ENCODE results near the gene AMBRA1. TPM values are rescaled to one million over a fixed set of nuclear protein-coding genes. Genes with fewer than 3 reads are reported as not detected.

Gene AMBRA1
- total RNA-seq, 4 donors from 2014 or later: 20.0 to 28.9 (median 26.0) TPM

GRCh38 chr11:46461461-46461927 is 132.3 kb downstream of the AMBRA1 start:
- Histone ChIP-seq H3K9me3 (no peaks in the 10 kb centered on the region), H3K4me1 (peaks cover 13 to 16% (median 15%) of the 10 kb centered on the region in 4 donors), H3K27me3 (no peaks in the 10 kb centered on the region), H3K36me3 (no peaks in the 10 kb centered on the region), H3K4me3 (no peak overlapping the region), H3K27ac (replicated peaks in 1 of 4) (no peak overlapping the region)
- 79% methylated on average over 1 of the region's 1 CpG for WGBS
- intact Hi-C loops (cut with DNase I): no loop called here
- TF ChIP-seq POLR2A (IDR thresholded peaks at IDR 0.05; ENCODE audit: low read depth): no peak
- TF ChIP-seq POLR2AphosphoS5 (IDR thresholded peaks at IDR 0.05): no peak
- TF ChIP-seq EP300 (IDR thresholded peaks at IDR 0.05): no peak
- TF ChIP-seq CTCF (IDR thresholded peaks at IDR 0.05): no peak
- no peak for DNase-seq (ENCODE audit: extremely low spot score)

- no peak for TF ChIP-seq EP300 (IDR thresholded peaks at IDR 0.05)
- TF ChIP-seq CTCF (IDR thresholded peaks at IDR 0.05): no peak
- no peak for TF ChIP-seq POLR2AphosphoS5 (IDR thresholded peaks at IDR 0.05)
- TF ChIP-seq POLR2A (IDR thresholded peaks at IDR 0.05; ENCODE audit: low read depth): no peak
- 95% methylated on average over 2 of the region's 2 CpGs for WGBS
Measured at GRCh38 chr11:46458491-46458890, 135.3 kb downstream of the AMBRA1 start.

GRCh38 chr11:46457659-46458424 is 136.0 kb downstream of the AMBRA1 start:
- H3K27ac ChIP-seq (replicated peaks in 1 of 4): no peak overlapping the region
- H3K27me3 ChIP-seq: no peaks in the 10 kb centered on the region
- no peaks in the 10 kb centered on the region for H3K4me1 ChIP-seq
- 87% methylated on average over 7 of the region's 7 CpGs for WGBS
- peaks cover 0 to 2% (median 0%) of the 10 kb centered on the region in 4 donors for H3K36me3 ChIP-seq
- intact Hi-C loops (cut with DNase I): no loop called here
- DNase-seq (ENCODE audit: extremely low spot score): no peak
- H3K4me3 ChIP-seq: no peak overlapping the region
- H3K9me3 ChIP-seq: no peaks in the 10 kb centered on the region
- TF ChIP-seq POLR2AphosphoS5 (IDR thresholded peaks at IDR 0.05) (no peak), CTCF (IDR thresholded peaks at IDR 0.05) (no peak), EP300 (IDR thresholded peaks at IDR 0.05) (no peak), POLR2A (IDR thresholded peaks at IDR 0.05; ENCODE audit: low read depth) (no peak)

More at GRCh38 chr11:46458491-46458890, 135.3 kb downstream of the AMBRA1 start:
- Histone ChIP-seq H3K9me3 (no peaks in the 10 kb centered on the region), H3K27ac (replicated peaks in 1 of 4) (no peak overlapping the region), H3K4me1 (peaks cover under 1 to 4% (median 2%) of the 10 kb centered on the region in 4 donors), H3K27me3 (no peaks in the 10 kb centered on the region), H3K4me3 (no peak overlapping the region), H3K36me3 (peaks cover 0 to 2% (median 0%) of the 10 kb centered on the region in 4 donors)
- no peak for DNase-seq (ENCODE audit: extremely low spot score)
- intact Hi-C loops (cut with DNase I): no loop called here

GRCh38 chr11:46457021-46457420 is 136.8 kb downstream of the AMBRA1 start:
- Histone ChIP-seq H3K4me1 (peaks cover 0 to 3% (median 0%) of the 10 kb centered on the region in 4 donors), H3K27me3 (no peaks in the 10 kb centered on the region), H3K36me3 (peaks cover 0 to 2% (median 0%) of the 10 kb centered on the region in 4 donors), H3K27ac (replicated peaks in 1 of 4) (no peak overlapping the region), H3K4me3 (no peak overlapping the region), H3K9me3 (no peaks in the 10 kb centered on the region)
- WGBS: 100% methylated on average over 3 of the region's 3 CpGs
- intact Hi-C loops (cut with DNase I): no loop called here
- no peak for TF ChIP-seq POLR2AphosphoS5 (IDR thresholded peaks at IDR 0.05)
- no peak for TF ChIP-seq CTCF (IDR thresholded peaks at IDR 0.05)
- no peak for TF ChIP-seq EP300 (IDR thresholded peaks at IDR 0.05)
- no peak for TF ChIP-seq POLR2A (IDR thresholded peaks at IDR 0.05; ENCODE audit: low read depth)
- DNase-seq (ENCODE audit: extremely low spot score): no peak
